OCI-LY7 (cell line): ENCODE results near the gene KCNIP4. TPM values are rescaled to one million over a fixed set of nuclear protein-coding genes. Genes with fewer than 3 reads are reported as not detected.

Experiments used
- BruUV-seq: library from RNA; stranded (reverse); fragments of 400-500 nt; replicated peaks from 2 replicates; lab custom pipeline; 2021; lab: Mats Ljungman, UMichigan
- CTCF ChIA-PET: fragments of 300-600 bp; sonication (Branson Sonifier 250); formaldehyde crosslinking; loops from one replicate; lab custom pipeline; 2022; ENCODE audit warnings: antibody characterized with exemption; ENCODE audit not compliant: unreplicated experiment; lab: Charles Lee
- POLR2A ChIA-PET: fragments of 300-600 bp; sonication (Branson Sonifier 250); formaldehyde crosslinking; loops from one replicate; lab custom pipeline; 2022; ENCODE audit warnings: antibody characterized with exemption; lab: Charles Lee
- DNase-seq: peaks from one replicate; pipeline ENCODE4 v3.0.0-alpha.2; 2015; ENCODE audit warnings: low spot score
- H2AFZ ChIP-seq: fragments of 200-600 bp; sonication (generic), shearing (Covaris generic); 2 replicates; pipeline ENCODE4 v1.6.1; 2014; ENCODE audit warnings: mild to moderate bottlenecking, antibody characterized with exemption, low read length, moderate library complexity
- H3K27ac ChIP-seq: fragments of 200-600 bp; sonication (generic); 2 replicates; pipeline ENCODE4 v1.5.1; 2014; ENCODE audit warnings: mixed run types, low read depth, mild to moderate bottlenecking, moderate library complexity, low read length, inconsistent platforms; ENCODE audit not compliant: poor library complexity, severe bottlenecking
- H3K36me3 ChIP-seq: fragments of 200-600 bp; sonication (generic); 2 replicates; pipeline ENCODE4 v1.6.1; 2014; ENCODE audit warnings: mild to moderate bottlenecking, antibody characterized with exemption, low read length, moderate library complexity, mixed read lengths; ENCODE audit not compliant: insufficient read depth
- H3K4me1 ChIP-seq: fragments of 200-600 bp; sonication (generic); 2 replicates; pipeline ENCODE4 v1.5.1; 2014; ENCODE audit warnings: mild to moderate bottlenecking, low read length; ENCODE audit not compliant: insufficient read depth, poor library complexity, severe bottlenecking
- H3K4me2 ChIP-seq: fragments of 200-600 bp; sonication (generic); 2 replicates; pipeline ENCODE4 v1.6.1; 2014; ENCODE audit warnings: mild to moderate bottlenecking, low read length
- H3K4me3 ChIP-seq: fragments of 200-600 bp; sonication (generic); 2 replicates; pipeline ENCODE4 v1.5.1; 2014; ENCODE audit warnings: mild to moderate bottlenecking, low read depth, low read length; ENCODE audit not compliant: poor library complexity, severe bottlenecking
- H3K79me2 ChIP-seq: fragments of 200-600 bp; sonication (generic); 2 replicates; pipeline ENCODE4 v1.6.1; 2016; ENCODE audit warnings: low read depth, mild to moderate bottlenecking, low read length, moderate library complexity, mixed read lengths; ENCODE audit not compliant: insufficient read depth
- H3K9me2 ChIP-seq: fragments of 200-600 bp; sonication (generic); 2 replicates; pipeline ENCODE4 v1.6.1; 2016; ENCODE audit warnings: mild to moderate bottlenecking, low read length, mixed read lengths; ENCODE audit not compliant: insufficient read depth
- H3K9me3 ChIP-seq: fragments of 200-600 bp; sonication (generic); 2 replicates; pipeline ENCODE4 v1.6.1; 2014; ENCODE audit warnings: mild to moderate bottlenecking, mixed run types, low read length, mixed read lengths
- H4K20me1 ChIP-seq: fragments of 200-600 bp; sonication (generic); 2 replicates; pipeline ENCODE4 v1.6.1; 2014; ENCODE audit warnings: mild to moderate bottlenecking, antibody characterized with exemption, low read length, moderate library complexity, mixed read lengths; ENCODE audit not compliant: insufficient read depth
- EZH2phosphoT487 ChIP-seq: fragments of 200-600 bp; sonication (generic); IDR thresholded peaks from 2 replicates; pipeline ENCODE4 v1.6.1; 2018; ENCODE audit warnings: low read depth, borderline replicate concordance, mild to moderate bottlenecking, mixed run types, antibody characterized with exemption, low read length, moderate library complexity, mixed read lengths
- intact Hi-C: fragments of 100-400 bp; cut with micrococcal nuclease; formaldehyde crosslinking; loops from one replicate; pipeline ENCODE4 v1.10.0; 2022; ENCODE audit not compliant: unreplicated experiment
- total RNA-seq, 2 experiments: library from RNA; depleted of rRNA in 1 of 2; stranded (reverse); fragments of >200 nt in 1 of 2; shearing (Covaris generic) in 1 of 2; gene quantifications; 2 replicates each; pipeline ENCODE4 v1.2.3, GENCODE V29; 2014 to 2022
- TF ChIP-seq, protein P1 (sequence below): fragments of 200-600 bp; sonication (generic); conservative IDR thresholded peaks from 2 replicates; pipeline ENCODE4 v1.5.1; 2014; ENCODE audit warnings: mild to moderate bottlenecking, antibody characterized with exemption, low read length, moderate library complexity, mixed read lengths

Gene KCNIP4
- total RNA-seq, 2 experiments from 2014 or later: not detected

DNA sequence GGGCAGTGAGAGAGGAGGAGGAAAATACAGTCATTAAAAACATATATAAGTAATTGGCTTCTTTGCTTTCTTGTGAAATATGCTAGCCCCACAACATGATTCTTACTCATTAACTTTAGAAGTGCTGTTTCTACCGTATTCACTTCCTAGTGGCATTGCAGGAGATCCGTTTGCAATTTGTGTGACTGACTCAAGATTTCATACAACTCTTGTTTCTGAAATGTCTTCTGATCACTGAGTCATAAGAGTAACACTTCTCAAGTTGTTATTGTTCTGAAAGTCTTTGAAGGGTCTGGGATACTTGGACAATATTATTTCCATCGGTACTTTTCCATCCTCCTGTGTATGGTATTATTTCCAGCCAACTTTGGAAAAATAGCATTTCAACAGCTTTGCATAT, 937.5 kb downstream of the KCNIP4 start:
- TF ChIP-seq, protein P1, sequence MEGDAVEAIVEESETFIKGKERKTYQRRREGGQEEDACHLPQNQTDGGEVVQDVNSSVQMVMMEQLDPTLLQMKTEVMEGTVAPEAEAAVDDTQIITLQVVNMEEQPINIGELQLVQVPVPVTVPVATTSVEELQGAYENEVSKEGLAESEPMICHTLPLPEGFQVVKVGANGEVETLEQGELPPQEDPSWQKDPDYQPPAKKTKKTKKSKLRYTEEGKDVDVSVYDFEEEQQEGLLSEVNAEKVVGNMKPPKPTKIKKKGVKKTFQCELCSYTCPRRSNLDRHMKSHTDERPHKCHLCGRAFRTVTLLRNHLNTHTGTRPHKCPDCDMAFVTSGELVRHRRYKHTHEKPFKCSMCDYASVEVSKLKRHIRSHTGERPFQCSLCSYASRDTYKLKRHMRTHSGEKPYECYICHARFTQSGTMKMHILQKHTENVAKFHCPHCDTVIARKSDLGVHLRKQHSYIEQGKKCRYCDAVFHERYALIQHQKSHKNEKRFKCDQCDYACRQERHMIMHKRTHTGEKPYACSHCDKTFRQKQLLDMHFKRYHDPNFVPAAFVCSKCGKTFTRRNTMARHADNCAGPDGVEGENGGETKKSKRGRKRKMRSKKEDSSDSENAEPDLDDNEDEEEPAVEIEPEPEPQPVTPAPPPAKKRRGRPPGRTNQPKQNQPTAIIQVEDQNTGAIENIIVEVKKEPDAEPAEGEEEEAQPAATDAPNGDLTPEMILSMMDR: no peak
- no peak for TF ChIP-seq EZH2phosphoT487
- Histone ChIP-seq H2AFZ (no peak overlapping the region), H3K9me3 (no peaks in the 10 kb centered on the region), H3K9me2 (no peaks in the 10 kb centered on the region), H3K36me3 (no peaks in the 10 kb centered on the region), H3K27ac (no peak overlapping the region), H4K20me1 (no peaks in the 10 kb centered on the region), H3K4me3 (no peak overlapping the region), H3K79me2 (no peaks in the 10 kb centered on the region), H3K4me2 (no peak overlapping the region), H3K4me1 (no peaks in the 10 kb centered on the region)
- ChIA-PET CTCF (no interaction called here), POLR2A (no interaction called here)
- intact Hi-C loops: no loop called here
- BruUV-seq: no TSS peak
- no peak for DNase-seq

DNA sequence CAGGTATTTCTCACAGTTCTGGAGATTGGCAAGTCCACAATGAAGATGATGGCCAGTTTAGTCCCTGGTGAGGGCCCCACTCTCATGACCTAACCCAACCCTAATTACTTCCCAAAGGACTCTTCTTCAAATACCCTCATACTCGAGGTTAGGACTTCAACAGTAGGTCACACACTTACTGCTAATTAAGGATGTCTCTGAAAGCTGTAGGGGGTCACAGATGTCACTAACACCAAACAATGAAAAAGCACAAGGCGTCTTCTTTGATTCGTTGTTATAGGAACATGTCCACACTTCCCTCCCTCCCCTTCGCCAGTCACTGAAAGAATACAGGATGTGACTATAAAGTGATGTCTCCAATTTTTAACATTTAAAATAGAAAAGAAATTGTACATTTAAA, 938.6 kb downstream of the KCNIP4 start:
- H3K4me2 ChIP-seq: no peak overlapping the region
- no peaks in the 10 kb centered on the region for H3K9me3 ChIP-seq
- ChIA-PET CTCF (no interaction called here), POLR2A (no interaction called here)
- no peaks in the 10 kb centered on the region for H3K4me1 ChIP-seq
- no peak for DNase-seq
- intact Hi-C loops: no loop called here
- H3K79me2 ChIP-seq: no peaks in the 10 kb centered on the region
- no peak overlapping the region for H3K27ac ChIP-seq
- BruUV-seq: no TSS peak
- H3K9me2 ChIP-seq: no peaks in the 10 kb centered on the region
- no peaks in the 10 kb centered on the region for H4K20me1 ChIP-seq
- no peaks in the 10 kb centered on the region for H3K36me3 ChIP-seq
- no peak overlapping the region for H3K4me3 ChIP-seq
- no peak overlapping the region for H2AFZ ChIP-seq
- TF ChIP-seq, protein P1: no peak
- TF ChIP-seq EZH2phosphoT487: no peak

DNA sequence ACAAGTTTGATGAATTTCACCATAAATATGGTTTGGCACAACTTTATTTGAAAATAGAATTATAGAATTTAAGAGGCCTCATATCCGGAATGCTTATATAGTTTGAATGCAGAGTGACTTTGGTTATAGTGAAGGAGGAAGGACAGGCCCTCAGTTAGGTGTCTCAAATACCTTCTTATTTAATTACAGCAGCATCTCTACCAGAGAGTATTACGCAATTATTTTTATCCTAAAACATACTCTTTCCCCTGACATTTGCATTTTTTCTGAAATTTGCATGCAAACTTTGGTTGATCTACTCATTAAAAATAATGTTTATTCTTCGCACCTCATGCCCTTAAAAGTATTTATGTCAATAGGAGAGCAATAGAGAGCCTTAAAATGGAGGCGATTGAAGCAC, 942.9 kb downstream of the KCNIP4 start:
- no peak overlapping the region for H3K4me3 ChIP-seq
- intact Hi-C loops: no loop called here
- DNase-seq: no peak
- H3K4me2 ChIP-seq: no peak overlapping the region
- TF ChIP-seq, protein P1: no peak
- no peak for TF ChIP-seq EZH2phosphoT487
- H4K20me1 ChIP-seq: no peaks in the 10 kb centered on the region
- CTCF ChIA-PET: no interaction called here
- no peak overlapping the region for H2AFZ ChIP-seq
- H3K9me3 ChIP-seq: no peaks in the 10 kb centered on the region
- POLR2A ChIA-PET: no interaction called here
- no peaks in the 10 kb centered on the region for H3K79me2 ChIP-seq
- no peaks in the 10 kb centered on the region for H3K36me3 ChIP-seq
- H3K27ac ChIP-seq: no peak overlapping the region
- H3K9me2 ChIP-seq: no peaks in the 10 kb centered on the region
- no peaks in the 10 kb centered on the region for H3K4me1 ChIP-seq
- BruUV-seq: no TSS peak
